Rectal smooth muscle tissue (tissue), 1 donor: ENCODE results near the gene MICAL2.

ENCODE experiments used
- H3K27ac ChIP-seq: one replicate; pipeline ENCODE4 v1.7.0; 2013; ENCODE audit warnings: low read depth, low read length, inconsistent platforms
- H3K27me3 ChIP-seq: one replicate; pipeline ENCODE4 v1.7.0; 2013; ENCODE audit warnings: low read length; ENCODE audit not compliant: control insufficient read depth, insufficient read depth
- H3K36me3 ChIP-seq: one replicate; pipeline ENCODE4 v1.7.0; 2013; ENCODE audit warnings: low read length; ENCODE audit not compliant: control insufficient read depth, insufficient read depth
- H3K4me1 ChIP-seq: one replicate; pipeline ENCODE4 v1.7.0; 2013; ENCODE audit warnings: low read length; ENCODE audit not compliant: control insufficient read depth, insufficient read depth
- H3K4me3 ChIP-seq: one replicate; pipeline ENCODE4 v1.7.0; 2013; ENCODE audit warnings: low read length
- H3K9ac ChIP-seq: one replicate; pipeline ENCODE4 v1.7.0; 2013; ENCODE audit warnings: low read length

Gene MICAL2

DNA sequence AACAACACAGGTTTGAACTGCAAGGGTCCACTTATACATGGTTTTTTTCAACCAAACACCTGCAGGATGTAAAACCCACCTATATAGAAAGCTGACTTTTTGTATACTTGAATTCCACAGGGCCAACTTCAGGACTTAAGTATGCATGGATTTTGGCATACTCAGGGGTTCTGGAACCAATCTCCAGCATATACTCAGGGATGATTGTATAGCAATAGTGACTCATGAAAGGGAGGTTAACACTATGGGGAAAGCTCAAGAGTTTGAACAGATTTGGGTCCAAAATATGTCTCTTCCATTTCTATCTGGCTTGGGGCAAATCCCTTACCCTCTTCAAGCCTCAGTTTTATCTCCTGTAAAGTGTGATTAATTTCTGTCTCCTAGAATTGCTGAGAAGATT lies 94.9 kb downstream of the MICAL2 start:
- H3K27ac ChIP-seq, result no peak overlapping the region
- peaks cover 9% of the 10 kb centered on the region for H3K4me1 ChIP-seq
- H3K27me3 ChIP-seq, result no peaks in the 10 kb centered on the region
- no peak overlapping the region for H3K4me3 ChIP-seq
- no peak overlapping the region for H3K9ac ChIP-seq
- H3K36me3 ChIP-seq, result peaks cover 11% of the 10 kb centered on the region

DNA sequence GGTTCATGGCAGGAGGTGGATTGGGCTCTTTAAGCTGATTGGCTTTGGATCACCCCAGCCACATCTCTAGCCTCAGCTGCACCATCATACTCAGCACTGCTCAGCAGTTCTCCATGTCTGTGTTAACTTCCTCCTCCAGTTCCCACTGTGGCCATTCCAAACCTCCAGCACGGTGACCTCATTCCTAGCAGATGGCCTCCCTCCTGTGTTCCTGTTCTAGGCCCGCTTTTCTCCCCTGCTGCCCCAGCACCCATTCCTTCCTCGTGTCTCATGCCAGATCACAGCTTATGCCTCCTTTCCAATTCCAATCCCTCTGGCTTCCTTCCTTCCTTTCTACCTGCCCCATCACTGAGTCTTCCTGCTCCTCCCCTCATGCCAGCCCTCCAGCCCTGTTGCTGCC lies 96.1 kb downstream of the MICAL2 start:
- Histone ChIP-seq H3K36me3 (peaks cover 14% of the 10 kb centered on the region), H3K4me3 (no peak overlapping the region), H3K27me3 (no peaks in the 10 kb centered on the region), H3K27ac (no peak overlapping the region), H3K4me1 (no peaks in the 10 kb centered on the region), H3K9ac (no peak overlapping the region)

DNA sequence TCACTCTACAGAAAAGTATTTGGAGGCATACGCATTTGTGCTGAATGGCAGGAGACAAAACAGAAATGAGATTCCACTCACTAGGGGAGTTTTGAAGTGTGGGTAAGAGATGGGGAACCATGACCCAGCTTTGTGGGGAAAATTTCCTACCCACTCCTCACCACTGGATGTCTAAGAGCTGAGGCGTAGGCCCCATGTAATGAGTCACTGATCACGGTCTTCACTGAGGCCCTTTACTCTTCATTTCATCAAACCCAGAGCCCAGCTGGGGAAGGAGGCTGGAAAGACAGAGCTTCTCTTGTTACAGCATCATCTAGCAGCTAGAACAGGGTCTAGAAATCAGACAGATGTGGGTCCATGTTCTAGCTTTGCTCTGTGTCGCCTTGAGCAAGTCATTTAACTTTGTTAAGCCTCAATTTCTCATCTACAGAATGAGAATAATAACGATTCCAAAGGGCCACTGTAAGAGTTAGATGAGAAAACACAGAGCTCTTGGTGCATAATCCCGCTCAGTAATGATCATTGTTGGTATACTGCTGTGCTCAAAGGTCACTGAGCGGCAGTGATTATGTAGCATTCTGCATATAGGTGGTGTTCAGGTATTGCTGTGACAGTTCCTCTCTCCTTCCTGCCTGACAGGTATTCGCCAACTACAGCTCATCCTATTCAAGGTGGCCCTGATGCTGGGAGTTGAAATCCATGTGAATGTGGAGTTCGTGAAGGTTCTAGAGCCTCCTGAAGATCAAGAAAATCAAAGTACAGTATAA lies 97.2 kb downstream of the MICAL2 start:
- no peak overlapping the region for H3K27ac ChIP-seq

DNA sequence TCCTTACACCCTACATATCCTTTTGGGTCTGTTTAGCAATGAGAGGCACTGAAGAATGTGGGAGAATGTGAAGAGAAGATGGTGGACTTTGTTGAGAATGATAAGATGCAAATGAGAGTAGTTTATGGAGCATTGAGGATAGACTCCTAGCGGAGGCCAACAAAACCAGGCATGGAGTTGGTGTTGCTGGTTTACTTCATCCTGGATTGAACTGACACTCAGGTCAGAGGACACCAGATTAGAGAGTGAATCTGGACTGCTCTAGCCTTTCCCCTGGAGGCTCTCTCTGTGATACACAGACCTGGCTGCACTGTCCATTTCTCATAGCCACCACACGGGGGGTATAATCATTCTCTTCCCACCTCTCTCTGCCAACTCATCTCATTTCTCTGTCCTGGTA lies 98.7 kb downstream of the MICAL2 start:
- Histone ChIP-seq H3K27ac (no peak overlapping the region), H3K36me3 (peaks cover 10% of the 10 kb centered on the region), H3K4me1 (no peaks in the 10 kb centered on the region)

More for the DNA sequence above, 97.2 kb downstream of the MICAL2 start:
- peaks cover 14% of the 10 kb centered on the region for H3K36me3 ChIP-seq
- no peak overlapping the region for H3K4me3 ChIP-seq
- no peak overlapping the region for H3K9ac ChIP-seq
- H3K4me1 ChIP-seq, result no peaks in the 10 kb centered on the region
- H3K27me3 ChIP-seq, result no peaks in the 10 kb centered on the region

DNA sequence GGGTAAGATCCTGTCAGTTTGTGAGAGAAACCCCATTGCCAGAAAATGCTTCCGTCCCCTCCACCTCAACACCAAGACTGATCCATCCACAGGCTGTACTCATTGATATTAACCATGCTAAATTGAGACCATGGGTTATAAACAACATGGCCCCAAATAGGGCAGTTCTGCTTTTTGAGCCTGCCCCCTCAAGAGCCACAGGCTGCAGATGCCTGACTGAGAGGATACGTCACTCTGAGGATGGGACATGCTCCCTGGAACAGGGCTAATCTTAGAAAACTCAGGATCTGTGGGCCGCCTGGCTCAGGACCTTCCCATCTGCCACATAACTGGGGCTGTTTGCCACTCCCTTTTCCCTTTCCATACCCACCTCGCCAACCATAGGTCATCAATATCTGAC lies 99.8 kb downstream of the MICAL2 start:
- Histone ChIP-seq H3K4me1 (no peaks in the 10 kb centered on the region), H3K27ac (no peak overlapping the region)

More for the DNA sequence above, 98.7 kb downstream of the MICAL2 start:
- Histone ChIP-seq H3K27me3 (no peaks in the 10 kb centered on the region), H3K4me3 (no peak overlapping the region), H3K9ac (no peak overlapping the region)

DNA sequence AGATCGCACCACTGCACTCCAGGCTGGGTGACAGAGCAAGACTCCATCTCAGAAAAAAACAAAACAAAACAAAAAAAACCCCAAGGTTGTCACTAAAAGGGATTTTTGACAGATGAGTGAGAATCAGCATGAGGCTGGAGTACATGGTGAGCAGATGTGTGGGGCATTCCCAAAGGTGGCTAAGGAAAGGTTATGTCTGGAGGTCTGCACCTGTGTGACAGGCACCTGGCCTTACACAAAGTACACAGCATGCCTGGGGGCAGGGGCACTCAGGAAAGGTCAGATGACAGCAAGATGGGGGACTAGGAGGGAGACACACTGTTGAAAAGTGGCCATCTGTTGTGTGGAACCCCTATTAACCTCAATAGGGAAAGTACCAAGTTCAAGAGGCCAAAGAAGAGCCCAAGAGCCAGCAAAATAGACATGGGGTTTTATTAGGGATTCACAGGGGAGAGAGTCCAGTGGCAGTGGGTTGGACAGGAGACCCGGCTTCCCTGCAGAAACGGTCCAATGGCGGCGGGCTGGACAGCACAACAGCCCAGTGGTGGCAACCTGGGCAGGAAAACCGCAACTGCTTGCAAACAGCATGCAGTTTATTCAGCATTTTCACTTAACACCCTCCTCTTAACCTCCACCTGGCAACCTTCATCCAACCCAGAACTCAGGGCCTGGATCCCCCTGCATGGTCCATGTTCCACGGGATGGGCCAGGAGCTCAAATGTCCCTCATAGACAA lies 101.1 kb downstream of the MICAL2 start:
- H3K27ac ChIP-seq, result no peak overlapping the region
- peaks cover 15% of the 10 kb centered on the region for H3K36me3 ChIP-seq
- no peak overlapping the region for H3K9ac ChIP-seq
- no peak overlapping the region for H3K4me3 ChIP-seq
- peaks cover 9% of the 10 kb centered on the region for H3K4me1 ChIP-seq
- no peaks in the 10 kb centered on the region for H3K27me3 ChIP-seq

More for the DNA sequence above, 99.8 kb downstream of the MICAL2 start:
- H3K36me3 ChIP-seq, result peaks cover 6% of the 10 kb centered on the region
- H3K9ac ChIP-seq, result no peak overlapping the region
- H3K27me3 ChIP-seq, result no peaks in the 10 kb centered on the region
- H3K4me3 ChIP-seq, result no peak overlapping the region

DNA sequence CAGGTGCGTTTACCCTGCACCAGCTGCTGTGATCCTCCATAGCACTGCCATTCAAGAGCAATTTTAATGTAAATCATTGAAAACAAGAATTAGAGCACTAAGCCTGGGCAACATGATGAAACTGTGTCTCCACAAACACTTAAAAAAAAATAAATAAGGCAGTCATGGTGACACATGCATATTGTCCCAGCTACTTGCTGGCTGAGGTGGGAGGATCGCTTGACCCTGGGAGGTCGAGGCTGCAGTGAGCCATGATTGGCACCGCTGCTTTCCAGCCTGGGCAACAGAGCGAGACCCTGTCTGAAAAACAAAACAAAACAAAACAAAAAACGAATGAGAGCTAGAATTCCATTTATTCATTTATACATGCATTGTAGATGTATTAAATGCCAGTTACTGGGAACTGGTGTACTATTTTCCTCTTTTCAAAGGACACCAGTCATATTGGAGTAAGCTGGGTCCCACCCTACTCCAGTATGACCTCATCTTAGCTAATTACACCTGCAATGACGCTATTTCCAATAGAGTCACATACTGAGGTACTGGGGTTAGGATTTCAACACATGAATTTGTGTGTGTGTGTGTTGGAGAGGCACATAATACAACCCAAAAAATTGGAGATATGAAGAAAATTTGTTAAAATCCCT lies 101.9 kb downstream of the MICAL2 start:
- Histone ChIP-seq H3K36me3 (peaks cover 17% of the 10 kb centered on the region), H3K27ac (peak overlapping the region; percentile 46)

DNA sequence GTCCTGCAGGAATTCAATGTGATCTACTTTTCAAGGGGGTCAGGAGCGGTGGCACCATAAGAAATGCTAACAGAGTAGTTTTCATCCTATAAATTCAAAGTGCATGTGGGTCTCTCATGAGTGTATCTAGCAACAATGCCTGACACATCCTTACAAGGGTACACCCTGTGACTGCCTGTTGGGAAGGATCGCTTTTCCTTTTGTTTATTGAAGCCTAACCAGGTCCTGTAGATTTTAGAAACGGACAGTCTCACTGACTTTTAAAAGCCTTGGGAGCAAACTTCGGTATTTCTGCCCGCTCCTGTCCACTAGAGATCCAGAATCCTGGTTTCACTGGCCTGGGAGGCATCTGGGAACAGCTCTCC lies 102.4 kb downstream of the MICAL2 start:
- Histone ChIP-seq H3K36me3 (peaks cover 22% of the 10 kb centered on the region), H3K9ac (no peak overlapping the region), H3K4me1 (peaks cover 18% of the 10 kb centered on the region), H3K27ac (peak overlapping the region; percentile 46), H3K4me3 (no peak overlapping the region), H3K27me3 (no peaks in the 10 kb centered on the region)

More for the DNA sequence above, 101.9 kb downstream of the MICAL2 start:
- Histone ChIP-seq H3K4me1 (peaks cover 17% of the 10 kb centered on the region), H3K4me3 (no peak overlapping the region), H3K27me3 (no peaks in the 10 kb centered on the region), H3K9ac (no peak overlapping the region)

DNA sequence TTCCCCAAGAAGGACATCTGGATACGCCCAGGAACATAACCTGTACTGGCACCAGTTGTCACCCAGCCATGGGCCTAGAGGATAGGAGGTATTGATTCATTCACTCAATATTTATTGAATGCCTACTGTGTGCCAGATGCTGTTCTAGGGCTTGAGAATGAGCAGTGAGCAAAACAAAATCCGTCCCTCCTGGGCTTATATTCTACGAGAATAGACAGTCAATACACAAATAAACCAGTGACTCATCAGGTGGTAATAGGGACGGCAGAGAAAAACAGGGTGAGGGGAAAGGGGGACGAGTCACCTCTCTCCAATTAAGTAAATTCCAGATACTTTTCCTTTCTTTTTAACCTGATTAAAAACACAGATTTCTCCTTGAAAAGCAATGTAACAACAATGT lies 103.5 kb downstream of the MICAL2 start:
- Histone ChIP-seq H3K4me3 (no peak overlapping the region), H3K27me3 (no peaks in the 10 kb centered on the region), H3K27ac (peak overlapping the region; percentile 46), H3K36me3 (peaks cover 23% of the 10 kb centered on the region), H3K9ac (no peak overlapping the region), H3K4me1 (peaks cover 21% of the 10 kb centered on the region)

DNA sequence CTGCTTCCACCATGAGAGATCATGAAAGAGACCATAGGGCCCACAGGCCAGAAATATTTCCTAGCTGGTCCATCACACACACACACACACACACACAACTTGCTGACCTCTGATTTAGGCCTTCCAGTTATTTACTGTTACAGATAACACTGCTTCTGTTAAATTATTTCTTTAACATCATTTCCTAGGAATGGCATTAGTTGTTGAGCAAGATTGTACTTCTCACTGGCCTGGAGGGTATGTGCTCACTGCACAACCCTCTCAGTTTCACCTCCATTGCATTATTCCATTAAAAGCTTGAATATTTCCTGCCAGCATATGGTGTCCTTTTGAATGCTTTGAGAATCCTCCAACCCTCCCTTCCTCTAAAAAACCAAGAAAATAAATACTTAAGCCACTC lies 104.4 kb downstream of the MICAL2 start:
- no peak overlapping the region for H3K9ac ChIP-seq
- H3K27ac ChIP-seq, result no peak overlapping the region
- H3K27me3 ChIP-seq, result no peaks in the 10 kb centered on the region
- H3K4me3 ChIP-seq, result no peak overlapping the region
- peaks cover 28% of the 10 kb centered on the region for H3K4me1 ChIP-seq
- peaks cover 23% of the 10 kb centered on the region for H3K36me3 ChIP-seq

DNA sequence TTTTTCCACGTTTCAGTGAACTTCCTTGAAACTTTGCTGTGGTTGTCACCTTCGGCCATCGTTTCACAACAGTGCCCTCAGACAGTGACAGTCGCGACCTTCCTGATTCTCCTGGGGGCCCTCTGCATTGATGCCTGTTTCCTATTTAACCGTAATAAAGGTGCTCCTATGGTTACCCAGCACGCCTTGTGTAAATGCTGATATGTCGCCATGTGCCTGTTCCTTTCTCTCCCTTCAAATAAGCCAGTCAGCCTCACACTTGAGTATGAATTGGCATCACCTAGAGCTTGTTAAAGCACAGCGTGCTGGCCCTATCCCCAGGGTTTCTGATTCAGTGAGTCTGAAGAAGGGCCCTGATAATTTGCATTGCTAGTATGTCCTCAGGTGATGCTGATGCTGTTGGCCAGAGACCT lies 104.8 kb downstream of the MICAL2 start:
- no peak overlapping the region for H3K9ac ChIP-seq
- H3K27me3 ChIP-seq, result no peaks in the 10 kb centered on the region
- H3K36me3 ChIP-seq, result peaks cover 23% of the 10 kb centered on the region
- peaks cover 33% of the 10 kb centered on the region for H3K4me1 ChIP-seq
- H3K4me3 ChIP-seq, result no peak overlapping the region
- no peak overlapping the region for H3K27ac ChIP-seq

DNA sequence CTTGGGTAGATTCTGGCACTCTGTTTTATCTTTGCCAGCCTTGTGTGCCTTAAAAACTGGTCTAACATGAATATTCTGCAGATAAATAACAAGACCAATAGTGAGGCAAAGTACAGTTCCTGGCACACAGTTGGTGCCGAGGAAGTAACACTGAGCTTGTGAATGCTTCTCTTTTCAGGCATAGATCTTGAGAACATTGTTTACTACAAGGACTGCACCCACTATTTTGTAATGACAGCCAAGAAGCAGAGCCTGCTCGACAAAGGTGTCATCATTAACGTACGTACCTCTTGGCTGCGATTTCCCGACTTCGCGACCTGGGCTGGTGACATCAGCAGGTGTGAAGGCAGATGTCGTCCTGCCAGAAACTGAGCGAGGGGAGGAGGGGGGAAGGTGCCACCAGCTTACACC lies 105.7 kb downstream of the MICAL2 start:
- Histone ChIP-seq H3K4me3 (no peak overlapping the region), H3K4me1 (peaks cover 40% of the 10 kb centered on the region), H3K36me3 (peaks cover 23% of the 10 kb centered on the region), H3K27ac (peak overlapping the region; percentile 10), H3K9ac (no peak overlapping the region), H3K27me3 (no peaks in the 10 kb centered on the region)
